ENCODE data around the gene ADRA1B. TPM values are rescaled to one million over a fixed set of nuclear protein-coding genes. Genes with fewer than 3 reads are reported as not detected.
A peak's percentile ranks its signal among the peaks of the same experiment; 100 is the strongest.

The ADRA1B gene
- total RNA-seq, 1 donor from 2014 or later: 0.66 TPM

GRCh38 chr5:159878988-159879471 lies 37.3 kb upstream of the ADRA1B start:
- peak; percentile 58 for DNase-seq
- Mint-ChIP-seq H3K27me3 (ENCODE audit: unreplicated experiment) (peaks cover 2% of the 10 kb centered on the region), H3K4me1 (ENCODE audit: low read depth, unreplicated experiment) (peaks cover 5% of the 10 kb centered on the region), H3K9me3 (ENCODE audit: unreplicated experiment) (no peaks in the 10 kb centered on the region), H3K36me3 (ENCODE audit: unreplicated experiment) (no peaks in the 10 kb centered on the region), H3K27ac (ENCODE audit: unreplicated experiment) (no peak overlapping the region), H3K4me3 (ENCODE audit: unreplicated experiment) (peak overlapping the region; percentile 35)
- no peak for TF ChIP-seq CTCF (IDR thresholded peaks at IDR 0.05; ENCODE audit: partially characterized antibody, unreplicated experiment)

GRCh38 chr5:159880676-159881075 lies 35.6 kb upstream of the ADRA1B start:
- Mint-ChIP-seq H3K27ac (ENCODE audit: unreplicated experiment) (no peak overlapping the region), H3K9me3 (ENCODE audit: unreplicated experiment) (no peaks in the 10 kb centered on the region), H3K27me3 (ENCODE audit: unreplicated experiment) (peaks cover 2% of the 10 kb centered on the region), H3K4me1 (ENCODE audit: low read depth, unreplicated experiment) (peaks cover 5% of the 10 kb centered on the region), H3K4me3 (ENCODE audit: unreplicated experiment) (no peak overlapping the region), H3K36me3 (ENCODE audit: unreplicated experiment) (no peaks in the 10 kb centered on the region)
- no peak for DNase-seq
- TF ChIP-seq CTCF (IDR thresholded peaks at IDR 0.05; ENCODE audit: partially characterized antibody, unreplicated experiment): no peak

GRCh38 chr5:159881967-159882366 lies 34.3 kb upstream of the ADRA1B start:
- TF ChIP-seq CTCF (IDR thresholded peaks at IDR 0.05; ENCODE audit: partially characterized antibody, unreplicated experiment): no peak
- Mint-ChIP-seq H3K4me1 (ENCODE audit: low read depth, unreplicated experiment) (peaks cover 5% of the 10 kb centered on the region), H3K4me3 (ENCODE audit: unreplicated experiment) (no peak overlapping the region), H3K36me3 (ENCODE audit: unreplicated experiment) (no peaks in the 10 kb centered on the region), H3K27ac (ENCODE audit: unreplicated experiment) (no peak overlapping the region), H3K9me3 (ENCODE audit: unreplicated experiment) (no peaks in the 10 kb centered on the region), H3K27me3 (ENCODE audit: unreplicated experiment) (peaks cover 2% of the 10 kb centered on the region)
- DNase-seq: no peak

- H3K36me3 Mint-ChIP-seq (ENCODE audit: unreplicated experiment): no peaks in the 10 kb centered on the region
- H3K4me1 Mint-ChIP-seq (ENCODE audit: low read depth, unreplicated experiment): peaks cover 5% of the 10 kb centered on the region
- H3K9me3 Mint-ChIP-seq (ENCODE audit: unreplicated experiment): no peaks in the 10 kb centered on the region
- no peak for DNase-seq
- peaks cover 2% of the 10 kb centered on the region for H3K27me3 Mint-ChIP-seq (ENCODE audit: unreplicated experiment)
- no peak for TF ChIP-seq CTCF (IDR thresholded peaks at IDR 0.05; ENCODE audit: partially characterized antibody, unreplicated experiment)
- H3K4me3 Mint-ChIP-seq (ENCODE audit: unreplicated experiment): no peak overlapping the region
- H3K27ac Mint-ChIP-seq (ENCODE audit: unreplicated experiment): no peak overlapping the region
Observed at GRCh38 chr5:159883522-159883950, 32.7 kb upstream of the ADRA1B start.

GRCh38 chr5:159884917-159885620 lies 31.2 kb upstream of the ADRA1B start:
- Mint-ChIP-seq H3K4me3 (ENCODE audit: unreplicated experiment) (no peak overlapping the region), H3K4me1 (ENCODE audit: low read depth, unreplicated experiment) (no peaks in the 10 kb centered on the region), H3K27ac (ENCODE audit: unreplicated experiment) (no peak overlapping the region), H3K27me3 (ENCODE audit: unreplicated experiment) (peaks cover 2% of the 10 kb centered on the region), H3K36me3 (ENCODE audit: unreplicated experiment) (no peaks in the 10 kb centered on the region), H3K9me3 (ENCODE audit: unreplicated experiment) (no peaks in the 10 kb centered on the region)
- DNase-seq: no peak
- TF ChIP-seq CTCF (IDR thresholded peaks at IDR 0.05; ENCODE audit: partially characterized antibody, unreplicated experiment): no peak
